Liver (tissue), 9 donors: ENCODE results near the gene LPCAT1. TPM values are rescaled to one million over a fixed set of nuclear protein-coding genes. Genes with fewer than 3 reads are reported as not detected.

ENCODE experiments used
- DNase-seq: peaks from one replicate; pipeline ENCODE4 v3.0.0-alpha.2; 2017; ENCODE audit warnings: low spot score
- H3K27ac ChIP-seq, 2 donors: one replicate each; pipeline ENCODE4 v1.7.0; 2013; ENCODE audit warnings: inconsistent platforms in 2 of 2, low read length in 2 of 2, control low read depth in 1 of 2, low read depth in 1 of 2, mild to moderate bottlenecking in 1 of 2
- H3K27me3 ChIP-seq, 4 donors: one replicate each; pipeline versions ENCODE4 v1.6.1 to v1.7.0; 2013; ENCODE audit warnings: low read length in 3 of 4, inconsistent platforms in 1 of 4, mild to moderate bottlenecking in 1 of 4, moderate library complexity in 1 of 4; ENCODE audit not compliant: control insufficient read depth in 4 of 4, insufficient read depth in 4 of 4
- H3K36me3 ChIP-seq, 4 donors: one replicate each; pipeline versions ENCODE4 v1.6.1 to v1.7.0; 2013; ENCODE audit warnings: low read length in 3 of 4, mild to moderate bottlenecking in 3 of 4, low read depth in 1 of 4, moderate library complexity in 1 of 4; ENCODE audit not compliant: control insufficient read depth in 4 of 4, insufficient read depth in 3 of 4
- H3K4me1 ChIP-seq, 4 donors: one replicate each; pipeline versions ENCODE4 v1.6.1 to v1.7.0; 2013; ENCODE audit warnings: low read length in 3 of 4, mild to moderate bottlenecking in 3 of 4, moderate library complexity in 1 of 4; ENCODE audit not compliant: control insufficient read depth in 4 of 4, insufficient read depth in 4 of 4
- H3K4me3 ChIP-seq, 3 donors: one replicate each; pipeline versions ENCODE4 v1.6.1 to v1.7.0; 2013; ENCODE audit warnings: low read length in 3 of 3, control low read depth in 1 of 3, low read depth in 1 of 3, mild to moderate bottlenecking in 1 of 3
- H3K9ac ChIP-seq, 2 donors: one replicate each; pipeline ENCODE4 v1.7.0; 2013; ENCODE audit warnings: low read length in 2 of 2, mild to moderate bottlenecking in 2 of 2, moderate library complexity in 2 of 2, control low read depth in 1 of 2, low read depth in 1 of 2
- H3K9me3 ChIP-seq, 4 donors: one replicate each; pipeline versions ENCODE4 v1.6.1 to v1.7.0; 2013; ENCODE audit warnings: low read length in 3 of 4; ENCODE audit not compliant: control insufficient read depth in 4 of 4
- ATF3 ChIP-seq: IDR thresholded peaks from 2 replicates; pipeline ENCODE4 v1.6.1; 2016; ENCODE audit warnings: antibody characterized with exemption
- CTCF ChIP-seq: fragments of 150-350 bp; IDR thresholded peaks from 2 replicates; pipeline ENCODE4 v1.5.1; 2017; ENCODE audit warnings: improper control_type of control experiment, low read depth, low read length; ENCODE audit not compliant: missing input control
- EGR1 ChIP-seq, 2 donors: IDR thresholded peaks; 2 replicates each; pipeline ENCODE4 v1.6.1; 2016 to 2018; ENCODE audit warnings: antibody characterized with exemption in 2 of 2, low read depth in 2 of 2
- FOXA1 ChIP-seq: IDR thresholded peaks from 2 replicates; pipeline ENCODE4 v1.6.1; 2016; ENCODE audit warnings: antibody characterized with exemption
- FOXA2 ChIP-seq: IDR thresholded peaks from 2 replicates; pipeline ENCODE4 v1.6.1; 2016; ENCODE audit warnings: antibody characterized with exemption
- GABPA ChIP-seq, 2 donors: IDR thresholded peaks in 1 of 2; conservative IDR thresholded peaks in 1 of 2; 2 replicates each; pipeline ENCODE4 v1.6.1; 2016; ENCODE audit warnings: antibody characterized with exemption in 2 of 2, mild to moderate bottlenecking in 1 of 2, moderate library complexity in 1 of 2
- HNF4A ChIP-seq, 2 donors: conservative IDR thresholded peaks; 2 replicates each; pipeline ENCODE4 v1.6.1; 2016; ENCODE audit warnings: antibody characterized with exemption in 2 of 2, mild to moderate bottlenecking in 2 of 2
- HNF4G ChIP-seq: IDR thresholded peaks from 2 replicates; pipeline ENCODE4 v1.6.1; 2016; ENCODE audit warnings: antibody characterized with exemption
- JUND ChIP-seq, 2 donors: IDR thresholded peaks; 2 replicates each; pipeline ENCODE4 v1.6.1; 2016; ENCODE audit warnings: antibody characterized with exemption in 2 of 2
- NR2F2 ChIP-seq: IDR thresholded peaks from 2 replicates; pipeline ENCODE4 v1.6.1; 2016; ENCODE audit warnings: antibody characterized with exemption
- RAD21 ChIP-seq, 2 donors: IDR thresholded peaks; 2 replicates each; pipeline ENCODE4 v1.6.1; 2016; ENCODE audit warnings: antibody characterized with exemption in 2 of 2, mild to moderate bottlenecking in 2 of 2
- REST ChIP-seq: IDR thresholded peaks from 2 replicates; pipeline ENCODE4 v1.6.1; 2016; ENCODE audit warnings: antibody characterized with exemption, mild to moderate bottlenecking
- RXRA ChIP-seq, 2 donors: IDR thresholded peaks; 2 replicates each; pipeline ENCODE4 v1.6.1; 2017 to 2018; ENCODE audit warnings: antibody characterized with exemption in 2 of 2, mild to moderate bottlenecking in 1 of 2
- SP1 ChIP-seq: IDR thresholded peaks from 2 replicates; pipeline ENCODE4 v1.6.1; 2018; ENCODE audit warnings: antibody characterized with exemption, mild to moderate bottlenecking
- TAF1 ChIP-seq: conservative IDR thresholded peaks from 2 replicates; pipeline ENCODE4 v1.6.1; 2016; ENCODE audit warnings: antibody characterized with exemption, mild to moderate bottlenecking
- YY1 ChIP-seq: IDR thresholded peaks from 2 replicates; pipeline ENCODE4 v1.6.1; 2016; ENCODE audit warnings: antibody characterized with exemption, mild to moderate bottlenecking
- WGBS: extraction: QIAGEN DNeasy Blood & Tissue Kit; methylation state at CpG from one replicate; pipeline ENCODE4 v1.1.7; 2013; 5-methylcytosine and 5-hydroxymethylcytosine counted together
- polyA plus RNA-seq, 2 donors: library from polyadenylated mRNA; stranded (reverse) in 1 of 2; unstranded in 1 of 2; fragments of 200-250 nt in 1 of 2; fragments of >200 nt in 1 of 2; fragmentation: Nextera tagmentation in 1 of 2; extraction: Ambion mirVana in 1 of 2; gene quantifications; one replicate each; pipeline versions ENCODE4 v1.2.1 to v1.2.3, GENCODE V29; 2013 to 2015
- total RNA-seq, 2 donors: library from RNA; depleted of rRNA; stranded (reverse); fragments of >200 nt; gene quantifications; one replicate each; pipeline ENCODE4 v1.2.3, GENCODE V29; 2014
- TF ChIP-seq, protein P1 (sequence below): IDR thresholded peaks from 2 replicates; pipeline ENCODE4 v1.6.1; 2016; ENCODE audit warnings: antibody characterized with exemption
- TF ChIP-seq, protein P2 (sequence below): IDR thresholded peaks from 2 replicates; pipeline ENCODE4 v1.6.1; 2016; ENCODE audit warnings: antibody characterized with exemption
- donor health status: healthy.
- donor health status: healthy.
- donor health status: healthy.
- donor health status: healthy.
- donor health status: healthy.

The LPCAT1 gene
- total and polyA plus RNA-seq, 4 donors = 1.5 to 12.8 (median 9.9) TPM

DNA sequence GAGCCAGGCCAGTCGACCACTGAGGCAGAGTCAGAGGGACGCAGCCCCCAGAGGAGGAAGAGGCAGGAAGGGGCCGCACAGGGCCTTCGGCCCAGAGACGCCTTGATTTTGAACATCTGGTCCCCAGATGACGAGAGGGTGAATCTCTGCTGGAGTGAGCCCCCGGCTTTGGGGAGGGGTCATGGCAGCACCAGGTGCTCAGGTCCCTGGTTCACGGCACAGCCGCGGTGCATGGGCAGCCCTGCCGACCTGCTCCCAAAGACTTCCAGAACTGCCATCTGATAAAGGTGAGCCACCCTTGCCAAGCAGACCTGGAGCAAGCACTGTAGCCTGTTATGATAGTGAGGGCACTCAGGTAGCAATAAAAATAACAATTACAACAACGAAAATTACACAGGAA lies 29.8 kb downstream of the LPCAT1 start:
- Histone ChIP-seq H3K36me3 (peaks cover 0 to 2% (median 0%) of the 10 kb centered on the region in 4 donors), H3K27ac (no peak overlapping the region), H3K27me3 (no peaks in the 10 kb centered on the region), H3K4me1 (peaks cover 0 to 3% (median under 1%) of the 10 kb centered on the region in 4 donors), H3K9me3 (no peaks in the 10 kb centered on the region), H3K4me3 (no peak overlapping the region), H3K9ac (no peak overlapping the region)
- DNase-seq = no peak
- TF ChIP-seq TAF1 (no peak), REST (no peak), SP1 (no peak), NR2F2 (no peak), EGR1 (IDR thresholded peaks at IDR 0.05; ENCODE audit: low read depth in 2 of 2) (no peak), RXRA (IDR thresholded peaks at IDR 0.05) (no peak), RAD21 (IDR thresholded peaks at IDR 0.05) (no peak), YY1 (no peak), CTCF (no peak), HNF4A (conservative IDR thresholded peaks at IDR 0.05) (no peak), HNF4G (no peak), ATF3 (no peak), FOXA1 (no peak), GABPA (IDR thresholded peaks at IDR 0.05 in 1 of 2, conservative IDR thresholded peaks at IDR 0.05 in 1 of 2) (no peak), FOXA2 (no peak), JUND (IDR thresholded peaks at IDR 0.05) (no peak)
- TF ChIP-seq, protein P1, sequence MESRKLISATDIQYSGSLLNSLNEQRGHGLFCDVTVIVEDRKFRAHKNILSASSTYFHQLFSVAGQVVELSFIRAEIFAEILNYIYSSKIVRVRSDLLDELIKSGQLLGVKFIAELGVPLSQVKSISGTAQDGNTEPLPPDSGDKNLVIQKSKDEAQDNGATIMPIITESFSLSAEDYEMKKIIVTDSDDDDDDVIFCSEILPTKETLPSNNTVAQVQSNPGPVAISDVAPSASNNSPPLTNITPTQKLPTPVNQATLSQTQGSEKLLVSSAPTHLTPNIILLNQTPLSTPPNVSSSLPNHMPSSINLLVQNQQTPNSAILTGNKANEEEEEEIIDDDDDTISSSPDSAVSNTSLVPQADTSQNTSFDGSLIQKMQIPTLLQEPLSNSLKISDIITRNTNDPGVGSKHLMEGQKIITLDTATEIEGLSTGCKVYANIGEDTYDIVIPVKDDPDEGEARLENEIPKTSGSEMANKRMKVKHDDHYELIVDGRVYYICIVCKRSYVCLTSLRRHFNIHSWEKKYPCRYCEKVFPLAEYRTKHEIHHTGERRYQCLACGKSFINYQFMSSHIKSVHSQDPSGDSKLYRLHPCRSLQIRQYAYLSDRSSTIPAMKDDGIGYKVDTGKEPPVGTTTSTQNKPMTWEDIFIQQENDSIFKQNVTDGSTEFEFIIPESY = no peak
- TF ChIP-seq, protein P2, sequence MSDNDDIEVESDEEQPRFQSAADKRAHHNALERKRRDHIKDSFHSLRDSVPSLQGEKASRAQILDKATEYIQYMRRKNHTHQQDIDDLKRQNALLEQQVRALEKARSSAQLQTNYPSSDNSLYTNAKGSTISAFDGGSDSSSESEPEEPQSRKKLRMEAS = no peak
- WGBS = 89% methylated on average over 12 of the region's 12 CpGs
